Fibroblast of skin of back (primary cell): Measurements from ENCODE around the gene TNS3.
A peak's percentile ranks its signal among the peaks of the same experiment; 100 is the strongest.

Experiments
- DNase-seq: peaks from one replicate; pipeline ENCODE4 v3.0.0-alpha.2; 2013

TNS3 gene

DNA sequence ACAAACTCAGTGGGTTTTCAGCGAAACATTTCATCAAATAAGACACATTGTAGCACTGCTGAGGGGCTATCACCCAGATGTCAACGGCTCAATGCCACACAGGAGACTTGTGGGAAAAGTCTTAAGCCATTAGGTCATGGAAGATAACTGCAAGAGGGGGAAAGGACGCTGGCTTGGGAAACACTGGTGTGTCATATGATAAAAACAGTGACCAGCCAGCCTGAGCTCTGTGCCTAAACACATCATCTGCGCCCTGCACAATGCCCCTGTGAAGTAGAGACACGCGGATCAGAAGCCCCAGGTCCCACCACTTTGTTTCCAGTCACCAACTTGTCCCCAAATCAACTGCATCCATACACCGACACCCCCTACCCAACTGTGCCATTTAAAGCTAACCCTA lies 116.7 kb downstream of the TNS3 start:
- DNase-seq: peak; percentile 56

DNA sequence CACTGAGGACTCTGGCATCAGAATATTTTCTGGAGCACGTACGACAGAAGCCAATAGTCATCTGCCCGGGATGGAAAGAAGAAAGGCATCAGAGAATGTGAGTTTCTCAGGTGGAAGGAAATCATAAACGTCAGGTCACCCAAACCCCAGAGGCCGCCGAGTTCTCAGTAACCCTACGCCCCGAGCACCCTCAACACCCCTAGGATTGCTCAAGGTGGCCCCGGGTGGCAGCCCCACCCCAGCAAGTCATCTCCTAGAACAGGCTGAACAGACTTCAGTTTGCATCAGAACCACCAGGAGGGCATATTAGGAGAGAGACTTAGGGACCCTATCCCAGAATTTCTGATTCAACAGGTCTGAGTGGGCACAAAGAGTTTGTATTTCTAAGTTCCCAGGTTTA lies 117.6 kb downstream of the TNS3 start:
- no peak for DNase-seq

DNA sequence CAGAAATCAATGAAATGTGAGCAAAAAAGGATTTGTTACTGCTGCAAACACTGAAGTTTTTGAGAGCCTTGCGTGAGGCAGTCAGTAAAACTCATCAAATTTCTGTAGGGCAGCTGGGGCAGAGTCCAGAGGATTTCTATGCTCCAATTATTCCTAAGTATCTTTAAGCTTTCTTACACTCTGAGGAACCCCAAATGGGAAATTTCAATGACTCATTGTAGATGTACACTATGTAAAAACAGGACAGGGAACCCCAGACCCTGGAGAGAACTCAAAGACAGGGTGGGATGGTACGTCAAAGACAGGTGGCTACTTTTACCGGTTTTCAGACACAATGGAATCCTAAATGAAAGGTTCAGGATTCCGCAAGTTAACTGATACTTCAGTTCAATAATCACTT lies 120.2 kb downstream of the TNS3 start:
- no peak for DNase-seq

DNA sequence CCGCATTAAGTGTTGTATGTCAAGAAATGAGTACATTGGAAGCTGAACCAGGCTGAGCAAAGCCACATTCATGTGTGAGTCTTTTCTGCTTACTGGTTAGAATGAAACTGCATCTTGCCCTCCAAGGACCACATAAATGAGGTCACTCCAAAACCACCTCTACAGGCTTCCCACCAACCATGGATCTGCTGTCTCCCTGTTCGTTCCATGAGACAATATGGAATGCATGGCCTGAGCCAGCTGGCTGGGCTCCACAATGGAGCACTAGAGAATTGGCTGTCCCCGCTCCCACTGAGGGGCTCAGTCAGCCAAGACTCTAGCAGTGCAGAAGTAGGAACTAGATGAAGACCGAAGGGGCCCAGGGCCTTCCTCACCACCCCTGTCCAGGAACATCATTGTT lies 120.8 kb downstream of the TNS3 start:
- DNase-seq: peak; percentile 83

DNA sequence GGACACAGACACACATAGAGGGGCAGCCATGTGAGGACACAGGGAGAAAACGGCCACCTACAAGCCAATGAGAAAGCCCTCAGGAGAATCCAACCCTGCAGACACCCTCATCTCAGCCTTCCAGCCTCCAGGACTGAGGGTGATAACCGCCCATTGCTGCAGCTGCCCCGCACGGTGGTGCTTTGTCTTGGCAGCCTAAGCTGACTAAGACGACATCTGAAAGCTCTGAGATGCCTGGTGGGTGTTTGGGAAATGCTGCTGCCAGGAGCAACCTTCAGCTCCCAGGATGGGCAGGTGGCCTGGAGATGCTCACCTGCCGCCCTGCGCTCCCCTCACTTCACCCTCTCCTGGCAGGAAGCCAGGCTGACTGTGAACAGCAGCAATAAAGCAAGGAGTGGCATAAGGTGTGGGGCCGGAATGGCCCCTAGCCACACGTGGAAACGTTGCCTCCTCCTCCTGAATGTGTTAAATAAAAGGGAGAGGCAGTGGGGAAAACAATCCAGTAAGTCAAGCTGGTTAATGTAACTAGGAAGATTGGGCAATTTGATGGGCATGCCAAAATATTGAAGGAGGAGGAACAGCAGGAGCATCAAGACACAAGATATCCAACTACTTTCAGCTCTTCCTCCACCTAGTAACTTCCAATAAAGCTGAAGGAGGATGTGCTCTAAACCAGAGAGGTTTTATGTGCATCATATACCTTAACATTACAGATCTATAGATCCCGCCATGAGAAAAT lies 121.5 kb downstream of the TNS3 start:
- no peak for DNase-seq

DNA sequence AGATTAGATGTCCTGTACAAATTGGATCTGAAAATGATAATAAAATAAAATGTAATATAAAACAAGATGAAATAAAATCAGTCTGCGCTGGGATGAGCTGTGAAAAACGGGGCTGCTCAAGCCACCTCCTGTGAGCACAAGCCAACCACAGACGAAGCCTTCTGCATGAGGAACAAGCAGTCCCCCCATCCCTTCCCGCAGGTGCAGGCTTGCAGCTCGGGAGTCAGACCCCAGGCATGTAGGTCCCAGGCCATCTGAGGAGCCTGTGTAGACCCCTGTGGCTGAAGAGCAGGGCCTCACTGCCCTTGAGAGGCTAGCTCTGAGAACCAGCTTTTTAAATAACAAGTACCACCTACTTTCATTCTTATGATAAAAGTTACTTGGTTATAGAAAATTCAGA lies 123.4 kb downstream of the TNS3 start:
- DNase-seq: no peak

DNA sequence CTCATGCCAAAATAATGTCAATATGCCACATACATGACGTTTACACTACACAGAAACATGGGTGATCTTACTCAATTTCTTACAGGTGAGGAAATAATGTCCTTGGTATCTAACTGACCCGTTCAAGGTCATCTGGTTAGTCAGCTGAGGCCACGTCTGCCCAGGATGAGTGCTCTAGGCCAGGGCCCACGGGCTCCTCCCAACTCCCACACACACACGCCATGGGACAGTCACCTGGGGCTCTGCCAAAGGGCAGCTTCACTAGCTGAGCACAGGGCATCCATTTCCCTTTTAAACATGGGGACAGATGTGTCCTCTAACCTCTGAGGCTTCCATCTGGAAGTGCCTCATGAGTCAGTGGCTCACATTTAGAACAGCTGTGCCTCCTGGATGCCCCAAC lies 123.9 kb downstream of the TNS3 start:
- DNase-seq: peak; percentile 66

DNA sequence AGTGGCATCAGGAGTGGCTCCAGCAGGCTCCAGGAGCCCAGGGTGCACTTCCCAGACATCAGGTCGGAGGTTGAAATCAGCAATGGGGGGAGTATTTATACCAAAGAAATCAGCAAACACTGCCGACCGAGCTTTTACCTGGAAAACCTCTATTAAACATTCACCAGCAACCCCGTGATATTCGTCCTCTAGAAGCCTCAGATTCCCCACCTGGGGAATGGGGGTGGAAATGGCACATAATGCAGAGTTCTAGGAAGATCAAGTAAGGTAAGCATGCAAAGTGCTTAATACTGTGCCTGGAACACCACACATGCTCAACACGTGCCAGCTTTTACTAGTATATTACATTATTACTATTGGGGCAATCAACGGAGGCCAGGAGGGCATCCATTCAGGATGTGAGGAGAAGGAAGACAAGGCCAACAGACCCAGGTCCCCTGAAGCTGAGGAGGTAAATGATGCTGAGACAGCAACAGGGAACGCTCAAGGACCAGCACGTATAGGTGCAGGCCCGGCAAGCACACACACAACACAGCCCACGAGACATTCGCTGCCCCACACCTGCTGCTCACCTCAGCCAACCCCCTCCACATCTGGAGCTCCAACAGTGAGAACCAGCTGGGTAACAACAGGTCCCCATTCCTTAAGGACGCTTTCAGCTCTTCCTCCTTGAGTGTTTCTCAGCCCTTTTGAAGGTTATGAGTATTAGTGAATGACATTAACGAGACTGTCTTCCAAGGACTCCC lies 125.5 kb downstream of the TNS3 start:
- DNase-seq: no peak

DNA sequence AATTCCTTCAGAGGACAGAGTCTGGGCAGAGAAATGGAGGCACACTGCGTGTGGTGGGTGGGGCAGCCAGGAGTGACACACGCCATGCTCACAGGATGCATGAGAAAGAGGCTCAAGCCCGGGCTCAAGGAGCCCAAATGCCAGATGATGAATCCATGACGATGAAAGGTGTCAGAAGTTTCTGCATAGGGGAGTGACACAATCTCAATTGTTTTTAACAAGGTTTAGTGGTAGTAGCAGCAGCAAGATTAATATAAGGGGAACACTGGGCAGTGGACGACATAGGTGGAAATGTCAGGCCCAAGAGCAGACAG lies 126.1 kb downstream of the TNS3 start:
- no peak for DNase-seq

DNA sequence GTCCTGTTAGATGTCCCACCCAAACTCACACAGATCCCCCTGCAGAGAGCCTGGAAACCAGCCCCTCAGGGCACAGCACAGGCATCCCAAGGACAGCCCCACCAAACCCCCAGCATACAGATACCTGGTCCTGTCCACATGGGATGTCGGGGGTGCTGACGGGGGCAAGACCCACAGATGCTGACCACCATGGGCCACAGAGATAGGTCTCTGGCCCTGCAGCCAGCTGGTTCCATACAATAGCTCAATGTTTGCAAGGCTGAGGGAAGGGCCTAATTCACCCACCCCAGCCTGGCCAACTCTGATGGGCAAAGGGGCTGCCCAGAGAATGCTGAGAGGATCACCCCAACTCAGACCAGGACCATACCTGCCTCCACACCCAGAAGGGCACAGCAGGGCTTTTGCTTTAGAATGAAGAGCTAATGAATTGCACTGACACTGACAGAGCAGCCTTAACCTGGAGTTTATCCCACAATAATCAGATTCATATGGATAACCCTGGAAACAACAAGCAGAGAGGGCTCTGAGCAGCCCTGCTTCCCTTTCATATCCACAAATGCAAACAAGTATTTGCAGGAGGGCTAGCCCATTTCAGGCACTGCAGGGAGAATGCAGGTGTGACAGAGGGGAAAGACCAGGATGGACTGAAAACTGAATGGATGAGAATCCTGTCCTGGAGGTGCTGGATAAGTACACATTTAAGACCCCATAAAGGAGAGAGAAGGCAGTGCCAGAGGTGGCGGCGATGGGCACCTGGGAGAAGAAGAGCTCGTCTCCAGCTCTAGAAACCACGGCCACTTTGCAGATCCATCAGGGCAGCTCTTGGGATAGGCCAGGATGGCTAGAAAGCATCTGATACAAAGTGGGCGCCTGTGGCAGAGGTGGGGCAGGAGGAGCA lies 126.7 kb downstream of the TNS3 start:
- DNase-seq: no peak

DNA sequence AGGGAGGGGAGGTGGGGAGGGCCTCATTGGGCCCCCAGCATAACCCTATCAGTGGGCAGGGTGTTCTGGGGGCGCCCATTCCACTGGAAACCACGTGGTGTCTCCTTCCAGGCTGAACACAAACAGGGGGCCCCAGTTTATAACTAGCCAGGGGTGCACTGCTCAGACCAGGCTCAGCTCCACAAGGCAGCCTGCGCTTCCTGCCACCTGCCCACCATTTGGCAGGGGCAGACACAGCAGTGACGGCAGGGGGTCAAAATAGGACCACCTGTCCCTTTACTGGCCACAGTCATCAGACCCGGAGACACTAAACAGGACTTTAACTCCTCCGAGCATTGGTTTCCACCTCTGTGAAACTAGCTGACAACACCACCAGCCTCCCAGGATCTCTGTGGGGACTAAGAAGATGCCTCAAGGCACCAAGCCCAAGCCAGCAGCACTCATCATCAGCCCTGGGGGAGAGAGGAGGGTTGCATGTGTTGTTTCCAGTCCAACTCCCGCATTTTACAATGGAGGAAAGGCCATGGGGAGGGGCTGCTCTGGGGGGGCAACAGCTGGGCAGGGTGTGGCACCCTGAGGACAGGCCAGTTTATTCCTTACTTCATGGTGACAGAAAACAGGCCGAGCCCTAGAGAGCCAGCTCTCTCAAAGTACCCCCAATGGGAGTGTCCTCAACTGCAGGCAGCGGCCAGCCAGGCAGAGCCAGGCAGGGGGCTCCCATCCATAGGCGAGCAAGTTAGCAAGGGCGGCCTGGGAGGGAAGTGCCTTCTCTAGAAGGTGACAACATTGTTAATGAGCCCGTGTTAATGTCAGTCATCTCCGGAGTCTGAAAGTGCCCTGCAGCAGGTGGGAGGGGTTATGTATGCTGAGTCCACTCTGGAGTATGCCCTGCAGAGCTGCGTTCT lies 127.6 kb downstream of the TNS3 start:
- peak; percentile 30 for DNase-seq

DNA sequence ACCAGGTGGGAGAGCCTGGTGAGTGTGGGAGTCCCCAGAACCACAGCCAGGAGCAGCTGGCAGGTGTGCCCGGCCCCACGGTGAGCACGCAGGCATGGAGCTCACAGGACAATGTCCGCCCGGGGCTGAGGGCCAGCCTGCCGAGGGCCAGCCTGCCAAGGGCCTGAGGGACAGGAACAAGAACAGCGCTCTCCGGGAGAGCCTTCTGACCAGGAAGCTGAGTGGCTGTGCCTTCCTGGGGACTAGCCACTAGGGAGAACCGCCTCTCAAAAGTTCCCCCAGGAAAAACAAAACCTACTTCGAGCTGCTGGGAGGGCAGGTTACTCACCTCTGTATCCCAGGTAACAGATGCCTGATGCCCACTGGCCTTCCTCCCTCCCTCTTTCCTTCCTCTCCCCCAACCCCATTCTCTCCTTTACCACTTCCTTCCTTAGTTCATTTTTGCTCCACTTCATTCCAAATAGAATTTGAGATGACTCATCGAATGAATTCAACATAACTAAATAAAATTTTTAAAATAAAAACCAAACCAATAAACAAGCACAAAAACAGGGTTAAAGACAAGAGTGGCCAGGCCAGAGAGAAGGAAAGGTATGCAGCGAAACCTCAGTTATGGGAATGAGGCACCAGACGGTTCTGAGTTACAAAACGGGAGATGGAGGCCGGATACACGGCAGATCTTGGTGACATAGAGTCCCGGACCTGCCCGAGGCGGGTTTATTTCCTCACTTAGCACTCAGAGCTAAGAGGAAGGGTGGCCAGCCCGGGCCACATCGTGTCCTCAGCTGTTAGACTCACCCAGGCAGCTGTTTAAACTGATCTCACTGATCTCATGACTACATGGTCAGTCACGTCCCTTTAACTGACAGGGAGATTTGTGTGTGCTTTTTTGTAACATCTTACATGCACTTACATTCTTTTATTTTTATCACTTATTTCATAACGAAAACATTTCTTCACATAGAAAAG lies 128.5 kb downstream of the TNS3 start:
- DNase-seq: peak; percentile 87

DNA sequence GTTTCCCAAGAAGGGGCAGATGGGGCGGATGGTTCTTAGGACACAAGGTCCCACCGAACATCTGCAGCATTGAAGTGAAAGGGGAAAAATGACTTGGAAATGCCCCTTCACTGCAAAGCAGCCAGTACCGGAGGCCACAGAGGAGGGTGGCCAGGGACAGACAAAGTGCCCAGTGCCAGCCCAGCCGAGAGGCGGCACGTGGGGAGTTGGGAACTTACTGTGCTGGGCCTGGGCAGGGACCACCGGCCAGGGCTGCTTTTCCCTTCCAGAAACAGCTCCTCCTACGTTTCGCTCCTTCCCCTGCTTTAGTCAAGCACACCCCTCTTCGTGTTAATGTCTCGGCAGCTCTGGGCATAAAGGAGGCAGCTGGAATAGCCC lies 129.2 kb downstream of the TNS3 start:
- DNase-seq: no peak

DNA sequence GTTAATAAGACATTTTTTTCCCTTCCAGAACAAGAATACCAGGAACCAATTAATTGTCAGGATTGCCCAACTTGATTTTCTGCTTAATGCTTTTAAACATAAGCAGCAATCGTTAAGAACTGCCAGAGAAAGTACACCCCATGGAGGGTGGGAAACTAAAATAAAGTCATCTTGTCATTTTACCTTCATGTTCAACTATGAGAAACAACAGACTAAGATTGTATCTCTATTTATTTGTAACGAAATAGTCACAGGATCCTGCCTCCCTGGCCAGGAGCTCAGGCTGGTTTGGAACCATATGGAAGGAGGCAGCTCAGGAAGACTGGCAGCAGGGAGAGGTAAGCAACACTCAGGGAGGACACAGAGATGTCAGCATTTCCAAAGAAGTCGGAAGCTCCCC lies 129.6 kb downstream of the TNS3 start:
- no peak for DNase-seq

DNA sequence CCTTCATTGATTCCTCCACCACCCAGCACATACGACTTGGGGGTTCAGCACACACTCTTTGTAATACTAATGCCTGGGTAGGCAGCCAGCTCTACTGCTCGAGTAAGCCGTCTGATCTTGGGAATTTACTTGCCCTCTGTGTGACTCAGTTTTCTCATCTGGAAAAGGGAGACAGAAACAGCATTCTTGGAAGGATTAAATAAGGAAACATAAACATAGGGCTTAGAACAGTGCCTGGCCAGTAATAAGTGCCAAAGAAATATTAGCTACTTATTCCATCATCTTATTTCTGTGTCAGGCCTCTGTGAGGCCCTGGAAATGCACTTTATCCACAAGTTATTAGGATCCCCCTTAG lies 130.1 kb downstream of the TNS3 start:
- DNase-seq: peak; percentile 60

DNA sequence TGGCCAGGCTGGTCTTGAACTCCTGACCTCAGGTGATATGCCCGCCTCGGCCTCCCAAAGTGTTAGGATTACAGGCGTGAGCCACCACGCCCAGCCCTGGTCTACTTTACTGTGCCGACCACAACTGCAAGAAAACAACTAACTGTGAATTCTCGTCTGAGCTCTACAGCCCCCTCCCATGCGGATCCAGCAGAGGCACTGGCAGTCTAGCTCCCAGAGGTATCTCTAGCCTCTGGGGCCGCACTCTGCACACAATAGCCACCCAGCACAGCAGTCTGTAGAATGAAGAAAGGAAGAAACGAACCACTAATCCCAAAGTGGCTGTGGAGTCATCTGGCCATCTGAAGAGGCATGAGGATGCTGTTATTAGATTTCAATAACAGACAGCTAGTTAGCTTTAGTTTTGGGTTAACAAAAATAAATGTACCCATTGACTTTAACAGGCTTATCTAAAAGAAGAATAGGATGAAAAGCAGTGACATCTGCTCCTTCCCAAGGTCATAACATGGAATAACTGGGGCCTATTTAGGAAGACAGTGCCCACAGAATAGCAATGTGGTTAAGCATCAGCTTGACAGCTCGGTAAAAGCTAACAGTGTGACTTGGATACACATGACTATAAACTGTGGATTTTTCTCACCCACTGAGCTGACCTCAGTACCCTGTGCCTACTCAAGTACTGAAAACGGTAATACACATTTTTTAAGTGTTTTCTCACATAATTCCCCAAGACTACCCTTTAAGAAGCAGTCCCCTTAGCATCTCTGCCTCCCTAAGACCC lies 131.9 kb downstream of the TNS3 start:
- DNase-seq: peak; percentile 73

DNA sequence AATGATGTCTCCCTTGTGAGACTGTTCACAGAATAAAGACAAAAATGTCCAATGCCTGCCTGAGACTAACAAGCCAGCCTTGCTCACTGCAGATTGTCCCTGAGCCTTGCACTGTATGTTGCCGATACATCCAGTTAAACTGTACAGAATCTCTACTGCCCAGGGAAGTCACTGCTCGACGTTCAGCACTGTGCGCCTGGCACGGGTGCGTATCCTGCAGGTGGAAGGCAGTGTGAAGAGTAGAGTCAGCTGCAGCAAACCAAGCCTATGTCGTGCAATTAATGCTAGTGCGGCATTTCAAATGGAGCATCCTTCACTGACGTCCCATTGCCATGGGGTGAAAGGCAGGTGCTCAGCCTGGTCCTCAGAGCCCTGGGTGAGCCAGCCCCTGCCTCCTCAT lies 132.9 kb downstream of the TNS3 start:
- no peak for DNase-seq

DNA sequence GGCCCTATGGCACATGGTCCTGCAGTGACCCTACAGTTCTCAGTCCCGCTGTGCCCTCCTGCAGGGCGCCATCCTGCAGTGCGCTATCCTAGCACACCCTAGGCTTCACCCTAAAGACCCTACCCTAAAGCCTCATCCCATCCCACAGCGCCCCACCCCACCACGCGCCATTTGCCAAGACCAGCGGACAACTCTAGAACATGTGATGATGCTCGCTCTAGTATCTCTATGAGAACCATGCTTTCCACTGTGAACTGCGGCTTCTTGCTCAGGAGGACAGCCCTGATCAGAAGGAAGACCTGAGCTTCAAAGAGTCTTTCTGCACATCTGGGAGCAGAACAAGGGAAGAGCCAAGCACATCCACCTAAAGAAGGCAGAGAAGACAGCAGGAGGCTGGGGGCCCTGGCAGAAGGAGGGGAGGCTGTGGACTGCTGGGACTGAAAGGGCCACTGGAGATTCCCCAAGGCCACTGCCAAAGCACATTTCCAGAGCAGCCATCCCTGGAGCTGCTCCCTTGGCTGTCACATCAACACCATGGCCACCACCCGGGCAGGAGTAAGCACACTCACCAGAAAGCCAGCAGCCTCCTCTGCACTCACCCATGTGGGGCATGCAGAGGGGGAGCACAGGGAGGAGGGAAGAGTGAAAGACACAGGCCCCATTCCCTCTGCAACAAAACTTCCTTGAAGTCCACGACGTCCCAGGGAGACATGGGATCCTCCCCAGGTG lies 134.1 kb downstream of the TNS3 start:
- no peak for DNase-seq

DNA sequence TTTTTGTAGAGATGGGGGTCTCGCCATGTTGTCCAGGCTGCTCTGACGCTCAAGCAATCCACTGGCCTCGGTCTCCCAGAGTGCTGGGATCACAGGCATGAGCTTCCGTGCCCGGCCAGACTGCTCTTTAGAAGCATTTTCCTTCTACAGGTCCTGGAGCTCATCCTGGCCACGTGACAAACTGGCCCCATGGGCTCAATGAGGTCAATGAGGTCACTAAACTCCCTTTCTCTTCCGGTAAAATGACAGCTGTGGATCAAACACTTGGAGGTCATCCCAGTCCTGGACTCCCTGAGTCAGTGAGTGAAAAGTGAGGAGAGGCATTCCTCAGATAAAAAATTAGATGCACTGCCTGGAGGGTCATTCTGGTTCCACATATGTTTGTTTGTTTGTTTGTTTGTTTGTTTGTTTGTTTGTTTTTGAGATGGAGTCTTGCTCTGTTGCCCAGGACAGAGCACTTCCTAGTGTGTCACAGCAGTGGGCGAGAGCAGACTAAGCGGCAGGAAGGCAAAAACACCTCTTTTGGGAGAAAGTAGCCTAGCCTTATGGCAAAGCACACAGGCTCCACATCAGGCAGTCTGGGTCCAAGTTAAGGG lies 134.9 kb downstream of the TNS3 start:
- DNase-seq: no peak
